ENCODE results near the gene DGCR8. TPM values are rescaled to one million over a fixed set of nuclear protein-coding genes. Genes with fewer than 3 reads are reported as not detected.

The DGCR8 gene
- polyA plus RNA-seq, 1 experiment = 22.0 TPM

- H3K9me3 ChIP-seq (ENCODE audit: control insufficient read depth, insufficient read depth, low read length) = no peaks in the 10 kb centered on the region; the same call in 1 of the 2 replicates
- H3K4me3 ChIP-seq (ENCODE audit: low read depth, low read length) = no peak overlapping the region
- no peaks in the 10 kb centered on the region for H3K27me3 ChIP-seq (ENCODE audit: control insufficient read depth, insufficient read depth, low read length)
- ChIA-PET POLR2A (no interaction called here), CTCF (no interaction called here)
- DNase-seq (ENCODE audit: low read depth, low spot score) = no peak
- TF ChIP-seq, protein P1, sequence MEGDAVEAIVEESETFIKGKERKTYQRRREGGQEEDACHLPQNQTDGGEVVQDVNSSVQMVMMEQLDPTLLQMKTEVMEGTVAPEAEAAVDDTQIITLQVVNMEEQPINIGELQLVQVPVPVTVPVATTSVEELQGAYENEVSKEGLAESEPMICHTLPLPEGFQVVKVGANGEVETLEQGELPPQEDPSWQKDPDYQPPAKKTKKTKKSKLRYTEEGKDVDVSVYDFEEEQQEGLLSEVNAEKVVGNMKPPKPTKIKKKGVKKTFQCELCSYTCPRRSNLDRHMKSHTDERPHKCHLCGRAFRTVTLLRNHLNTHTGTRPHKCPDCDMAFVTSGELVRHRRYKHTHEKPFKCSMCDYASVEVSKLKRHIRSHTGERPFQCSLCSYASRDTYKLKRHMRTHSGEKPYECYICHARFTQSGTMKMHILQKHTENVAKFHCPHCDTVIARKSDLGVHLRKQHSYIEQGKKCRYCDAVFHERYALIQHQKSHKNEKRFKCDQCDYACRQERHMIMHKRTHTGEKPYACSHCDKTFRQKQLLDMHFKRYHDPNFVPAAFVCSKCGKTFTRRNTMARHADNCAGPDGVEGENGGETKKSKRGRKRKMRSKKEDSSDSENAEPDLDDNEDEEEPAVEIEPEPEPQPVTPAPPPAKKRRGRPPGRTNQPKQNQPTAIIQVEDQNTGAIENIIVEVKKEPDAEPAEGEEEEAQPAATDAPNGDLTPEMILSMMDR (IDR thresholded peaks at IDR 0.05; ENCODE audit: low read depth, low read length) = no peak
- H3K27ac ChIP-seq (ENCODE audit: low read depth, low read length) = no peak overlapping the region
Observed at GRCh38 chr22:20149257-20150250, 69.5 kb downstream of the DGCR8 start.

- Histone ChIP-seq H3K27ac (ENCODE audit: low read depth, low read length) (no peak within 1 kb of the TSS), H3K4me3 (ENCODE audit: low read depth, low read length) (no peak within 1 kb of the TSS), H3K27me3 (ENCODE audit: control insufficient read depth, insufficient read depth, low read length) (no peaks in the 10 kb centered on the region), H3K9me3 (ENCODE audit: control insufficient read depth, insufficient read depth, low read length) (no peaks in the 10 kb centered on the region; the same call in 1 of the 2 replicates)
- ChIA-PET CTCF (interaction anchor here (0.9 to 1.6 kb wide), 2 partner anchors 167 to 268 kb away, joined by 3 to 6 read pairs; no protein-coding TSS in a partner anchor), POLR2A (no interaction called here)
- TF ChIP-seq, protein P1 (IDR thresholded peaks at IDR 0.05; ENCODE audit: low read depth, low read length) = no peak
- no peak for DNase-seq (ENCODE audit: low read depth, low spot score)
Observed at GRCh38 chr22:20150381-20151275, 70.6 kb downstream of the DGCR8 start, which contains the start of gene CCDC188. Gene CCDC188, minus strand, starts transcription at chr22:20151055. Its CDS starts 69 bp downstream, at chr22:20150986.

- ChIA-PET POLR2A (no interaction called here), CTCF (interaction anchor here (0.9 to 1.6 kb wide), 2 partner anchors 167 to 267 kb away, joined by 3 to 6 read pairs; no protein-coding TSS in a partner anchor)
- no peak overlapping the region for H3K27ac ChIP-seq (ENCODE audit: low read depth, low read length)
- H3K4me3 ChIP-seq (ENCODE audit: low read depth, low read length) = no peak overlapping the region
- no peak for DNase-seq (ENCODE audit: low read depth, low spot score)
- no peaks in the 10 kb centered on the region; the same call in 1 of the 2 replicates for H3K9me3 ChIP-seq (ENCODE audit: control insufficient read depth, insufficient read depth, low read length)
- H3K27me3 ChIP-seq (ENCODE audit: control insufficient read depth, insufficient read depth, low read length) = no peaks in the 10 kb centered on the region
- TF ChIP-seq, protein P1 (IDR thresholded peaks at IDR 0.05; ENCODE audit: low read depth, low read length) = no peak
Observed at GRCh38 chr22:20151276-20151588, 71.2 kb downstream of the DGCR8 start.

- Histone ChIP-seq H3K9me3 (ENCODE audit: control insufficient read depth, insufficient read depth, low read length) (no peaks in the 10 kb centered on the region; the same call in 1 of the 2 replicates), H3K27ac (ENCODE audit: low read depth, low read length) (no peak overlapping the region), H3K27me3 (ENCODE audit: control insufficient read depth, insufficient read depth, low read length) (no peaks in the 10 kb centered on the region), H3K4me3 (ENCODE audit: low read depth, low read length) (no peak overlapping the region)
- ChIA-PET POLR2A (no interaction called here), CTCF (interaction anchor here (1.6 kb wide), 1 partner anchor 266 kb away, joined by 6 read pairs; no protein-coding TSS in a partner anchor)
- TF ChIP-seq, protein P1 (IDR thresholded peaks at IDR 0.05; ENCODE audit: low read depth, low read length) = no peak
- no peak for DNase-seq (ENCODE audit: low read depth, low spot score)
Observed at GRCh38 chr22:20152464-20152890, 72.4 kb downstream of the DGCR8 start.

All from AG04450 (cell line).